Mesendoderm (in vitro differentiated cells): ENCODE measurements around the gene FBXW11.
"Not testable (repeated sequence)": the region's sequence is repeated elsewhere in the genome, so short reads cannot be mapped to it uniquely, and the experiment has no call there.

Experiments used
- DNase-seq: peaks from one replicate; pipeline ENCODE4 v3.0.0; 2013
- H2AK5ac ChIP-seq: 2 replicates; pipeline ENCODE4 v1.6.1; 2013; ENCODE audit warnings: low read length, inconsistent platforms
- H2BK120ac ChIP-seq: 2 replicates; pipeline ENCODE4 v1.6.1; 2013; ENCODE audit warnings: low read depth, mild to moderate bottlenecking, low read length, moderate library complexity, mixed read lengths
- H2BK15ac ChIP-seq: replicated peaks from 2 replicates; pipeline ENCODE4 v1.6.1; 2013; ENCODE audit warnings: low read depth, mild to moderate bottlenecking, moderate library complexity
- H2BK5ac ChIP-seq: 2 replicates; pipeline ENCODE4 v1.6.1; 2013; ENCODE audit warnings: low read length, inconsistent platforms
- H3K18ac ChIP-seq: 2 replicates; pipeline ENCODE4 v1.6.1; 2013; ENCODE audit warnings: mild to moderate bottlenecking, low read length, mixed read lengths
- H3K23ac ChIP-seq: one replicate; pipeline ENCODE4 v1.6.1; 2013; ENCODE audit warnings: low read length
- H3K27ac ChIP-seq: 2 replicates; pipeline ENCODE4 v1.5.1; 2013; ENCODE audit warnings: low read depth, mild to moderate bottlenecking, inconsistent platforms, low read length, moderate library complexity
- H3K27me3 ChIP-seq: 2 replicates; pipeline ENCODE4 v1.6.1; 2013; ENCODE audit warnings: low read length, control low read depth, mild to moderate bottlenecking, inconsistent platforms; ENCODE audit not compliant: insufficient read depth, poor library complexity
- H3K36me3 ChIP-seq: 2 replicates; pipeline ENCODE4 v1.6.1; 2013; ENCODE audit warnings: low read length, inconsistent platforms; ENCODE audit not compliant: control insufficient read depth, insufficient read depth
- H3K4ac ChIP-seq: one replicate; pipeline ENCODE4 v1.6.1; 2013; ENCODE audit warnings: low read depth, mild to moderate bottlenecking, low read length, moderate library complexity
- H3K4me1 ChIP-seq: 2 replicates; pipeline ENCODE4 v1.6.1; 2013; ENCODE audit warnings: low read depth, low read length, inconsistent platforms; ENCODE audit not compliant: control insufficient read depth
- H3K4me2 ChIP-seq: 2 replicates; pipeline ENCODE4 v1.6.1; 2013; ENCODE audit warnings: low read length
- H3K4me3 ChIP-seq: 2 replicates; pipeline ENCODE4 v1.5.1; 2013; ENCODE audit warnings: mild to moderate bottlenecking, low read length
- H3K56ac ChIP-seq: one replicate; pipeline ENCODE4 v1.6.1; 2013; ENCODE audit warnings: low read length
- H3K79me1 ChIP-seq: 2 replicates; pipeline ENCODE4 v1.6.1; 2013; ENCODE audit warnings: low read length, inconsistent platforms
- H3K79me2 ChIP-seq: 2 replicates; pipeline ENCODE4 v1.6.1; 2013; ENCODE audit warnings: mild to moderate bottlenecking, low read length; ENCODE audit not compliant: control insufficient read depth, insufficient read depth
- H3K9ac ChIP-seq: 2 replicates; pipeline ENCODE4 v1.6.1; 2013; ENCODE audit warnings: low read length, inconsistent platforms
- H4K5ac ChIP-seq: one replicate; pipeline ENCODE4 v1.6.1; 2013; ENCODE audit warnings: low read length
- H4K8ac ChIP-seq: one replicate; pipeline ENCODE4 v1.6.1; 2013; ENCODE audit warnings: low read depth, mild to moderate bottlenecking, control low read depth, low read length, moderate library complexity
- WGBS: extraction: QIAGEN DNeasy Blood & Tissue Kit; methylation state at CpG from one replicate; pipeline ENCODE4 v1.1.7; 2013; ENCODE audit warnings: low lambda C conversion rate, missing lambda C conversion rate; ENCODE audit not compliant: insufficient coverage; ENCODE audit errors: extremely low coverage; 5-methylcytosine and 5-hydroxymethylcytosine counted together

FBXW11 gene

DNA sequence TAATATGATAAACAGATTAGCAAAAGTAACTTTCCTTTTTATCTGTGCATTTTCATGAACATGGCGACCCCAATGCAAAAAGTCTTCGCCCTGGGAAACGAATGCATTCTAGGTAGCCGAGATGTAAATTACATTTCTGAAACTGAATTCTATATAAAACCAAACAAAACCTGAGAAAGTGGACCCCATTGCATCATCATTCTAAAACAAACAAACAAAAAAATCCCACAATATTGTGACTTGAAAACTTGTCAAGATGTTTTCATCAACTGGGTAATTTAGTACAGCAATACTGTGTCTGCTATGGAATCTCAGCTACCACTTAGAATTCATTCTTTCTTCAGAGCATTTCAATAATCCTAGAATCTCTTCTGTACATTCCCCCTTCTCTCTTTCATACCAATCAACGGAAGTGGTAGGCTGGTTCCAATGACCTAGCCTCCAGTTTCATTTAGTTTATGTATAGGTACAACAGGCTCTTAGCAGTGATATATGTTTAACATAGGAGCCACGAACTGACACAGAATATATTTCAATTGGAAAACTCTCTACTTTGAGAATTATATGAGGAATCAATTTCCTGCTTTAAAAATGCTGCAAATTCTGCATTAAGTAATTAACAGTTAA lies 85.6 kb downstream of the FBXW11 start:
- Histone ChIP-seq H2BK120ac (no peak overlapping the region), H3K18ac (no peak overlapping the region), H3K9ac (no peak overlapping the region), H3K56ac (no peak overlapping the region), H3K4me1 (no peaks in the 10 kb centered on the region), H4K5ac (no peak overlapping the region), H2AK5ac (no peak overlapping the region), H3K27ac (no peak overlapping the region), H3K4me3 (no peak overlapping the region), H2BK15ac (no peak overlapping the region), H3K4ac (no peak overlapping the region), H3K36me3 (no peaks in the 10 kb centered on the region), H3K4me2 (no peak overlapping the region), H3K27me3 (no peaks in the 10 kb centered on the region), H4K8ac (no peak overlapping the region), H2BK5ac (no peak overlapping the region), H3K79me1 (peaks cover 21% of the 10 kb centered on the region), H3K23ac (no peak overlapping the region), H3K79me2 (peaks cover 36% of the 10 kb centered on the region)
- no CpG with 5 or more reads among the region's 6 CpGs for WGBS
- DNase-seq = no peak

DNA sequence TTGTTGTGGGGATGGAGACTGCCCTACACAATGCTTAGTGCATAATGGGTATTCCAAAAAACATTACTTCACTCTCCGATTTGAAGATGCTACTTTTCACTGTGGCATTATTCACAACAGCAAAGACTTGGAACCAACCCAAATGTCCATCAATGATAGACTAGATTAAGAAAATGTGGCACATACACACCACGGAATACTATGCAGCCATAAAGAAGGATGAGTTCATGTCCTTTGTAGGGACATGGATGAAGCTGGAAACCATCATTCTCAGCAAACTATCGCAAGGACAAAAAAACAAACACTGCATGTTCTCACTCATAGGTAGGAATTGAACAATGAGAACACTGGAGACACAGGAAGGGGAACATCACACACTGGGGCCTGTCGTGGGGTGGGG lies 90.7 kb downstream of the FBXW11 start:
- not testable (repeated sequence) for H4K8ac ChIP-seq, H3K4me3 ChIP-seq, H3K27me3 ChIP-seq, H3K18ac ChIP-seq, H3K4me1 ChIP-seq, H3K23ac ChIP-seq, H3K4ac ChIP-seq, H4K5ac ChIP-seq, H3K56ac ChIP-seq, H3K27ac ChIP-seq, H3K36me3 ChIP-seq, H2AK5ac ChIP-seq, H2BK5ac ChIP-seq, H3K4me2 ChIP-seq, H2BK120ac ChIP-seq, DNase-seq, H3K9ac ChIP-seq, H2BK15ac ChIP-seq
- WGBS = no CpG with 5 or more reads among the region's 4 CpGs
- Histone ChIP-seq H3K79me2 (peaks cover 19% of the 10 kb centered on the region), H3K79me1 (peaks cover 12% of the 10 kb centered on the region)

DNA sequence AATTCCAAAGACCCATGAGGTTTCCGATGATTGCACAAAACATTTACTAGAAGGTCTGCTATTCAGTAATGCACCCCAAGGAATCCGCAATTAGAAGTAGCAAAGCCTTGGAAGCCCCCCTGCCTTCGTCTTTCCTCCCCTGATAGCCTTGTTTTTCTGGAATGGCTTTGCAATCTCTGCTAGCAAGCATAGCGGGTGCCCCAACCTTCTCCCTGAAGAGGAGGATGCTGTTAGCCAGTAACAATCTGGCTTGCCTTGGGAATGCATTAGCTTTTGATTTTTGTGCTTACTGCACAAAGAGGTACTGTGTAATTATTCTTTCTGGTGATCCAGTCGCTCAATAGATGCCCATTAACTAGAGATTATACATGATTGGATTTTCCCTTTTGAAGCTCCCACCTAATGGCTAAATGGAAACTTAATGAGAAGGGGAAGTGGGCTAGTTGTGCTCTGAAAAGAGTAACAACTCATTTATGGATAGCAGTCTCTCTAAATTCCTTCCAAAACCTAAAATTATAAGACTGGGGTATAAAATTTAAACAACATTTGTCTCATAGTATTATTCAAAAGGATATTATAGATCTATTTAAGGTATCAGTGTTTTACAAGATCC lies 91.6 kb downstream of the FBXW11 start:
- no peak overlapping the region for H2BK15ac ChIP-seq
- H3K23ac ChIP-seq = no peak overlapping the region
- no peak overlapping the region for H3K4ac ChIP-seq
- no CpG with 5 or more reads among the region's 5 CpGs for WGBS
- no peaks in the 10 kb centered on the region for H3K4me1 ChIP-seq
- H3K79me1 ChIP-seq = peaks cover 12% of the 10 kb centered on the region
- H3K79me2 ChIP-seq = peaks cover 16% of the 10 kb centered on the region
- H2BK5ac ChIP-seq = no peak overlapping the region
- no peak overlapping the region for H3K4me3 ChIP-seq
- H3K36me3 ChIP-seq = no peaks in the 10 kb centered on the region
- H3K27me3 ChIP-seq = no peaks in the 10 kb centered on the region
- H3K9ac ChIP-seq = no peak overlapping the region
- H3K56ac ChIP-seq = no peak overlapping the region
- H2AK5ac ChIP-seq = no peak overlapping the region
- no peak overlapping the region for H4K5ac ChIP-seq
- no peak overlapping the region for H3K27ac ChIP-seq
- H4K8ac ChIP-seq = no peak overlapping the region
- H2BK120ac ChIP-seq = no peak overlapping the region
- DNase-seq = no peak
- no peak overlapping the region for H3K18ac ChIP-seq
- no peak overlapping the region for H3K4me2 ChIP-seq

DNA sequence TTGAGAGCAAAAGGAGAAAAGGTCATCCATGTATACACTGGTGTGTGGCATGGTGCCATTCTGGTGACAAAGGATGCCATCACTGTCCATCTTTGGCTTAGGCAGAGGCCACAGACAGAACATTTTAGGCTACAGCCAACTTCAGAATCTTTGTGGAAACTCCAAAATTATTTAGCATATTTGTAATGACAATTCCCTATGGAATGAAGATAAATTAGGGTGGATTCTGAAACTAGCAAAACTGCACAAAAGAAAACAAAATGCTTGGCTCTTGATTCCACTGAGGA lies 92.5 kb downstream of the FBXW11 start:
- Histone ChIP-seq H3K4me1 (no peaks in the 10 kb centered on the region), H3K27ac (no peak overlapping the region), H2BK120ac (no peak overlapping the region), H3K4me3 (no peak overlapping the region), H3K23ac (no peak overlapping the region), H3K9ac (no peak overlapping the region), H2AK5ac (no peak overlapping the region), H2BK15ac (no peak overlapping the region), H3K36me3 (no peaks in the 10 kb centered on the region), H4K8ac (no peak overlapping the region), H3K56ac (no peak overlapping the region), H3K18ac (no peak overlapping the region), H3K4me2 (no peak overlapping the region), H4K5ac (no peak overlapping the region), H3K79me2 (peaks cover 11% of the 10 kb centered on the region), H3K4ac (no peak overlapping the region), H2BK5ac (no peak overlapping the region), H3K79me1 (peaks cover 9% of the 10 kb centered on the region), H3K27me3 (no peaks in the 10 kb centered on the region)
- DNase-seq = no peak

DNA sequence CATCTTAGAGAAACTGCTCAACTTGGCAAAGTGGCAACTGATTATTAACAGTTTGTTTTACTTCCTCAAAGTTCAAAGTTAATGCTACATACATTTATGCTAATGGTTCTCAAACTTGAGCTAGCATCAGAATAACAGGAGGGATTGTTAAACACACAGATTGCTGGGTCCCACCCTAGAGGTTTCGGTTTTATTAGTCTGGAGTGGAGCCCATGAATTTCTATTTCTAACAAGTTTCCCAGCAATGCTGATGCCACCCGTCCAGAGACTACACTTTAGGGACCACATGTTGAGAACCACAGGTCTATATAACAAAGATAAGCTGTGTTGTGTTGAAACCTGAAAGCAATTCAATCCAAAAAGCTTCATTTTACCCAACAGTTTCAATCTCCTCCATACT lies 95.3 kb downstream of the FBXW11 start:
- no peak for DNase-seq
- no peak overlapping the region for H3K4ac ChIP-seq
- no peaks in the 10 kb centered on the region for H3K4me1 ChIP-seq
- no peak overlapping the region for H2BK5ac ChIP-seq
- no peak overlapping the region for H3K56ac ChIP-seq
- no peak overlapping the region for H2BK15ac ChIP-seq
- peaks cover 7% of the 10 kb centered on the region for H3K79me1 ChIP-seq
- H3K9ac ChIP-seq = no peak overlapping the region
- H3K4me2 ChIP-seq = no peak overlapping the region
- H3K18ac ChIP-seq = no peak overlapping the region
- no peak overlapping the region for H4K5ac ChIP-seq
- peaks cover 7% of the 10 kb centered on the region for H3K79me2 ChIP-seq
- no peak overlapping the region for H3K27ac ChIP-seq
- no peak overlapping the region for H2AK5ac ChIP-seq
- H2BK120ac ChIP-seq = no peak overlapping the region
- H3K4me3 ChIP-seq = no peak overlapping the region
- WGBS = no CpG with 5 or more reads among the region's 2 CpGs
- no peak overlapping the region for H4K8ac ChIP-seq
- H3K27me3 ChIP-seq = no peaks in the 10 kb centered on the region
- H3K23ac ChIP-seq = no peak overlapping the region
- H3K36me3 ChIP-seq = no peaks in the 10 kb centered on the region

DNA sequence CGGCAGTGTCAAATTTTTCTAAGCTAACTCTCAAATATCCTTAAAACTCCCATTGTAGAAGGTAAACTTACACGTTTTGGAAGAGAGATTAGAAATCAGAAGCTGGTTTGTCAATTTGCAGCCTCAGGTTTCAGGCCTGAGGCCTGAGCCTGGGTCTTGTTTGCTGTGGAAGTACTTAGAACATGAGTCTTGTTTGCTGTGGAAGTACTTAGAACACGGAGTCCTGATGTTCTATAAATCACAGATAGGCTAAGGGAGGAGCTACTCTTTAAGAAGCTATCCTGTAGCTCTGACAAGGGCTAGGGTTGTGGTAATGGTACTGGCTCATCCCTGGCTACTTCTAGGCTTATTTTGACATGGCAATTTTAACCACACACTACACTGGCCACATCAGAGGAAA lies 97.8 kb downstream of the FBXW11 start:
- H3K27me3 ChIP-seq = no peaks in the 10 kb centered on the region
- H3K79me1 ChIP-seq = peaks cover 8% of the 10 kb centered on the region
- no peak overlapping the region for H3K4ac ChIP-seq
- no peak overlapping the region for H3K56ac ChIP-seq
- H3K4me1 ChIP-seq = no peaks in the 10 kb centered on the region
- DNase-seq = no peak
- no peak overlapping the region for H4K5ac ChIP-seq
- H3K79me2 ChIP-seq = peaks cover 12% of the 10 kb centered on the region
- no peak overlapping the region for H2BK120ac ChIP-seq
- no peak overlapping the region for H3K4me2 ChIP-seq
- H3K18ac ChIP-seq = no peak overlapping the region
- no peaks in the 10 kb centered on the region for H3K36me3 ChIP-seq
- H3K27ac ChIP-seq = no peak overlapping the region
- H2BK5ac ChIP-seq = no peak overlapping the region
- no peak overlapping the region for H3K4me3 ChIP-seq
- H2BK15ac ChIP-seq = no peak overlapping the region
- WGBS = no CpG with 5 or more reads among the region's 3 CpGs
- no peak overlapping the region for H4K8ac ChIP-seq
- H3K23ac ChIP-seq = no peak overlapping the region
- H2AK5ac ChIP-seq = no peak overlapping the region
- no peak overlapping the region for H3K9ac ChIP-seq
